Cerebellar nuclear complex (tissue), 1 donor: ENCODE data around the gene SLC6A3.

ENCODE experiments used
- DNase-seq, 2 experiments: peaks; one replicate each; lab custom pipeline; 2025; lab: John Stamatoyannopoulos, UW

Gene SLC6A3

GRCh38 chr5:1406681-1407640 lies 38.3 kb downstream of the SLC6A3 start:
- no peak for DNase-seq

DNA sequence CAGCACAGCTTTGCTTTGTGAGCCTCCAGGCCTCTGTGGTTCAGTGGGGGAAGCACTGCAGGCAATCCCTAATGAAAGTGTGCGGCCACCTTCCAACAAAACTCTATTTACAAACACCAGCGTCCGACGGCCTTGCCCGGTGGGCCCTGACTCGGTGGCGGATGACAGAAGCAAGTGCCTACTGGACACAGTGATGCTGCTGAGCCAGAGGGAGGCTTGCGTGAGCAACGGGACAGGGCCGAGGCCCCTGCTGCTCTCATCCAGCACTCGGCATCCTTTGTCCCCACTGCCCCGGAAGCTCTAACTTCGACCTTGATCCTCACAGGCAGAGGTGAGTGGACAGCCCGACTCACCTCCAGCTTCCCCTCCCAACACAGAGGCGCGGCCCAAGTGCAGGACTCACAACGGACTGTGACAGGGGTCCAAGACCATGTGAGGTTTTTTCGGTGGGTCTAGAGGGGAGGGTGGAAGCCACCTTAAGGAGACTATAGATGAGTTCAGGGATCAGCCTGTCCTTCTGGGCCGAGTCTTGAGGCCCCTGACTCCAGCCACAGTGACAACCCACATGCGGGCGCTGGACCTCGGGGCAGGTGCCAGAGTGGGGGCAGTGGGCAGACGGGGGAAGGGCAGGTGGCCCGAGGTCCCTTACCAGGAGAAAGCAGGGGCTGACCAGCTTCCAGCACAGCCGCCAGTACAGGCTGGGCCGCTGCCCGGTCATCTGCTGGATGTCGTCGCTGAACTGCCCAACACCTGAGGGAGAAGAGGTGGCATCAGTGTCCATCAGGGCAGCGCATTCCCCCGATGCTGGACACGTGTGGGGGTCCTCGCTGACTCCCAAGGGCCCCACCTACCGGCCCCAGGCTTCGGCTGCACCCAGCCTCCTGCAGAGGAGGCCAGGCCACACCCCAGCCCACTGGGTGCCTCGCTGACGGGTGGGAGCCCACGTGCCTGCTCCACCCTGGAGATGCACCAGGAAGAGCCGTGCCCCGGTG lies 39.4 kb downstream of the SLC6A3 start:
- DNase-seq = no peak

GRCh38 chr5:1405121-1405520 lies 40.1 kb downstream of the SLC6A3 start:
- DNase-seq = no peak

GRCh38 chr5:1404062-1404461 lies 41.2 kb downstream of the SLC6A3 start:
- DNase-seq = no peak

- no peak for DNase-seq
These were observed 42.5 kb downstream of the SLC6A3 start for GRCh38 chr5:1402611-1403255.

DNA sequence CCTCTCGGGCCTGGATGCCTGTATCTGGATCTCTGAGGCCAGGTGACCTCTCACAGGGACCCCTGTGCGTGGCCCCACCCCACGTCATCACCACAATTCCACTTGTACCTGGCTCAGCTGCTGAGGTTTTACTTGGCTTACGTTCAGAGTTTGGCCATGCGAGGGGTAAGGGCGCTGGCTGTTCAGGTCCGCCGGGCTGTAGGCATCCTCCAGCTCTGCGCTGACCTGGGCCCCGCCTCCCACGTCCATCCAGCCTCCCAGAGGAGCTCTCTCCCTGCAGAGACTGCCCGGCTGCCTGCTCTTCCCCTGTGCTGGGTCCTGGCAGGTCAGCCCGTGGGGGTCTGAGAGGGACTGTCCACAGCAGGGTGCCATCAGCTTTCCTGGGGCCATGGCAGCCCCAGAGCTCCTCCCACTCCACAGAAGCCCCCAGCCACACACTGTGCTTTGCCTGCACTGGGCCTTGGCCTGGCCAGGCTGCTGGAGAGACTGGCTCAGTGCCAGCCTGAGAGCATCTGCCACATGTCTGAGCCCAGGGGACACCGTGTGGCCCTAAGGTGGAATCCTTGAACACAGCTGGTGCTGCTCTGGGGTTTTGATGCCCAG lies 43.6 kb downstream of the SLC6A3 start:
- no peak for DNase-seq

DNA sequence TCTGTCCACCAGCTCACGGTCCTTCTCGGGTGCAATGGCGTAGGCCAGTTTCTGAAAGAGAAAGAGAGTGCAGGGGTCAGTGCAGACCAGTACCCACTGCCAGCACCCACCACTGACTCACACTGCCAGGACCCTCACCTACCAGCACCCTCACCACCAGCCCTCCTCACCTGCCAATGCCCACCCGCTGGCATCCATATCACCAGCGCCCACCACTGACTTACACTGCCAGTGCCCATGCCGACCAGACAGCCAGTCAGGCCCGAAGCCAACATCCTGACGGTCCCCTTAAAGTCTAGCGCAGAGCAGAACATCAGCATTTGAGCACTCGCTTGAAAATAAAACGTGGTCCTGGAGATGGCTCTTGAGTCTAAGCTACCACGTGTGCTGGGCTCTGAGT lies 44.3 kb downstream of the SLC6A3 start:
- no peak for DNase-seq

DNA sequence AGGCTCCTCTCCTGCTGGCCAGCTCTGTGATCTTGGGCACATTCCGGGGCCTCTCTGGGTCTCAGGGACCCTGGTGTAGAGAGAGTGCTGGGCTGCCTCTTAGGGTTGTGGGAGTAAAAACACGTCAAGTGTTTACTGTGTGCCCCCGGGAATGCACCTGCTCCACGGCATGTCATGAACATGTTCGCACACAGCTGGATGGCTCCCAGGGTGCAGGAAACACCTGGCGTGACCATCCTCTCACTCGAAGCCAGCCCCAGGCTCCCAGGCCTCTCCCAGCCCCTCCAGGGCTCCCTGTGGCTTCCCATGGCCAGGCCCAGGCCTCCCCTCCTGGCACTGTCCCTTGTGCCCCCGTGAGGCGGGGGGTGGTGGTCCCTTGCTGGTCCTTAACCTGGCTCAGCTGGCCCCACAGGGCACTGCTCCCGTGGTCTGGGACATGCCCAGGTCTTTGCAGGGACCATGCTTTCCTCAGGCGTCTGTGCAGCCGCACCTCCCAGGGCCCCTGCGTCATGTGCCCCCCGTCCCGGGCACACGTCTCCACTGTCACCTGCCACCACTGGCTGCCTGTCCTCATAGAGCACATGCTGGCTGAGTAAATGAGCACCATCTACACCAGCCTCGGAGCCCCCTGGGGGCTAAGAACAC lies 44.9 kb downstream of the SLC6A3 start:
- DNase-seq = no peak

GRCh38 chr5:1399737-1400136 lies 45.5 kb downstream of the SLC6A3 start:
- no peak for DNase-seq

GRCh38 chr5:1396293-1396816 lies 48.9 kb downstream of the SLC6A3 start:
- DNase-seq = no peak

DNA sequence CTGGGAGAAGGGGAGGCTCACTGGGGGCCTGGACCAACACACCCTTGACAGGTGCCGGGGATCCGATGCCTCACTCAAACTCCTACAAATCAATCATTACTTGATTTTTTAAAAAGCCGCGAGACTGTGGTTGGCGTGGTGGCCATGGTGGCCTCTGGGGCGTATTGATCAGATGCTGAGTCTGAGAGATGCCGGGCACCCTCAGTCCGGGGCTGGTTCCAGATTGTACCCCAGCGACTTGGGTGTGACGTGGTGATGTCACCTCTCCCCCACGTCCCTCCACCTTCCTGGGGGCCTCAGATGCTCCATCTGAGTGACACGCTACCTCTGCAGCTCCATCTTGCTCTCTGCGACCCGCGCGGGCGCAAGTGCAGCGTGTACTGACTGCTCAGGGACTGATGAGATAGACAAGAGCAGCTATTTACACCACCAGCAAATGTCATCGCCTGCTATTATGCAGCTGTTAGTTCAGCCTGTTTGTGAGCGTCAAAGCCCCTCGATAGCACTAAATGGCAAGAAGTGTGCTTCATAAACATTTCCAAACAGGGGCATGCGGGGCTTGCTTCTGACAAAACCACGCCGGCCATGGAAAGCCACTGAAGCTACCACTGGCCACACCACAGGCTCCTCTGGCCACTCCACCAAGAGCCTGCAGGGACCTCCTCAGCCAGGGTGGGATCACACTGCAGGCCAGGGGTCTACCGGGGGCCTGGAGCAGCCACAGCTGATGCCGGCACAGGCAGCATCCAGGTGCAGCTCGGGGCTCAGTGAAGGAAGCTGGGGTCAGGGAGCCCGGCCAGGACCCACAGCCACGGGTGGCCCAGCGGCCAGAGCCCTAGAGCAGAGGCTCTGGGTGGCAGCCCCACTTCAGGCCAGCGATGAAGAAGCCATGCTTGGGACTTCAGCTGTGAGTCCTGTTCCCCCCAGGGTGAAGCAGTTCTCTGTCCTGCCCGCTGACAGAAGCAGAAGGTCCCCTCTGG lies 50.1 kb downstream of the SLC6A3 start:
- no peak for DNase-seq

DNA sequence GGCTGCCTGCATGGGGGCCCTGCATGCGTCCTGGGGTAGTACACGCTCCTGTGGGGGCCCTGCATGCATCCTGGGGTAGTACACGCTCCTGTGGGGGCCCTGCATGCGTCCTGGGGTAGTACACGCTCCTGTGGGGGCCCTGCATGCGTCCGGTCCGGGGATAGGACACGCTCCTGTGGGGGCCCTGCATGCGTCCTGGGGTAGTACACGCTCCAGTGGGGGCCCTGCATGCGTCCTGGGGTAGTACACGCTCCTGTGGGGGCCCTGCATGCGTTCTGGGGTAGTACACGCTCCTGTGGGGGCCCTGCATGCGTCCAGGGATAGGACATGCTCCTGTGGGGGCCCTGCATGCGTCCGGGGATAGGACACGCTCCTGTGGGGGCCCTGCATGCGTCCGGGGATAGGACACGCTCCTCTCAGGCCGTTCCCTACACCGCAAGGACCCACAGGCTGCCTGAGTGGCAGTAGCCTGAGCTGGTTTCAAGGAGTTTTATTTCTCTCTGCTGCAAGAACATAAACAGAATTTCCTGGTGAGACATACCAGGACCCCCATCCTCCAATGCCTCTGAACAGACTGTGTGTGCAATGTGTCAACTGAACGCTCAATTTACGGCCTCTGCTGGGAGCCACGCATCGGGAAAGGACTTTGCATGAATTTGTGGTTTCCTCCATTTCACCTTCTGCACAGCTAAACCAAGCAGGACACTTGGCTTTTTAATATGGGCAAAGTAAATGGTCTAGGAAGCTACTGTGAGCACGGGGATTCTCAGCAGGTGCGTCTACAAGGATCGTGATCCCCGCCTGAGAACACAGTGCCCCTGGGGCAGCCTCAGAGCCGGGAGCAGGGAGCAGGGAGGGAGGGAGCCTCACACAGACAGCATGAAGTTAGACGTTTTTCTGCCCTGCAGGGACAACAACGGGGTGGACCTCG lies 51.4 kb downstream of the SLC6A3 start:
- DNase-seq = no peak

GRCh38 chr5:1392801-1393565 lies 52.3 kb downstream of the SLC6A3 start:
- no peak for DNase-seq

DNA sequence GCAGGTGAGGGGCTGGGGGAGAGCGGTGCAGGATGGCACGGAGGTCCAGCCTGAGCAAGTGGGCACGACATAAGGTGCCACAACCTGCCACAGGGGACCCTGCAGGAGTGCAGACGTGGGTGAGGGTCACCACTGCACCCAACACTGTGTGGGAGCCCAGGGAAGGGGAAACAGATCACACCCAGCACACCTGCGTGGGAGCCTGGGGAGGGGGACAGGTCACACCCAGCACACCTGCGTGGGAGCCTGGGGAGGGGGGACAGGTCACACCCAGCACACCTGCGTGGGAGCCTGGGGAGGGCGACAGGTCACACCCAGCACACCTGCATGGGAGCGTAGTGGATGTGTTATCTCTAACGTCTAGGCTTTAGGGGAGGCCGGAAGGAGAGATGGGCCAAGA lies 53.0 kb downstream of the SLC6A3 start:
- DNase-seq = no peak

DNA sequence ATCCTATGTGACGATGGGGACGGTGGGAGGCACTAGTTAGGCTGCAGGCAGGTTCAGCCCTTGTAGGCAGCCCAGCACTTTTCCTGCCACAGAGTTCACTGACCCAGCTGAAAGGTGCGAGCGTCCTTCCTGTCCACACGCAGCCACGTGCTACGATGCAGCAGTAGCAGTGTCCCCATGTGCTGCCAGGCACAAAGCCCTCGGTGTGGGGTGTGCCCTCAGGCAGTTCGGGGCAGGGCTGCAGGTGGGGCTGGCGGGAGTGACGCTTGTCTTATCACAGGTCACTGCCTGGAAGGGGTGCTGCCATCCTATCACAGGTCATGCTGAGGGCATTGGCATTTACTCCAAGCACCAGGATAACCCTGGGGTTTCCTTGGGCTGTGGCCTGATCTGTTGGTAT lies 53.5 kb downstream of the SLC6A3 start:
- DNase-seq = no peak

- no peak for DNase-seq
These were observed 54.2 kb downstream of the SLC6A3 start for GRCh38 chr5:1390861-1391600.

DNA sequence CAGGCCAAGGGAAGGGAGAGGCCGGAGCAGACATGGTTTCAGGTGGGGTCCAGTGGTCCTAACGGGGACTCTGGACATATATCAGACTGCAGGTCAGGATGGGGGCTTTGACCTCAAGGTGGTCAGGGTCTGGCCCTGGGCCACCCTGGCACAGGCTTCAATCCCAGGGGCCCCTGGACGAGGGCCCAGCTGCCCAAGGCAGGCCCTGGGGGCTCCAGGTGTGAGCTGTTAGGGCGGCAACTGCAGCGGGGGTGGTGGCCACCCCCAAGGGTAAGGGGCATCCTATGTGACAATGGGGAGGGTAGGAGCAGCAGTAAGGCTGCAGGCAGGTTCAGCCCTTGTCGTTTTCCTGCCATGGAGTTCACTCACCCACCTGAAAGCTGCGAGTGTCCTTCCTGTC lies 54.9 kb downstream of the SLC6A3 start:
- no peak for DNase-seq
